A549 (cell line): ENCODE measurements around the gene CAPN14.

ENCODE experiments used
- CHD2 ChIP-seq: fragments of 150-350 bp; IDR thresholded peaks from 2 replicates; pipeline ENCODE4 v1.6.1; 2014; ENCODE audit warnings: low read length; ENCODE audit not compliant: partially characterized antibody
- EHMT2 ChIP-seq: fragments of 200-600 bp; sonication (generic); IDR thresholded peaks from 2 replicates; pipeline ENCODE4 v1.6.1; 2016; ENCODE audit warnings: antibody characterized with exemption, low read depth, mild to moderate bottlenecking, moderate library complexity
- EP300 ChIP-seq, 2 experiments: fragments of >200 bp; sonication (Bioruptor Twin); formaldehyde crosslinking; IDR thresholded peaks; 2 replicates in 1 of 2; 3 replicates in 1 of 2; pipeline ENCODE4 v1.6.1; 2016 to 2017
- MAFK ChIP-seq: fragments of 450-650 bp; IDR thresholded peaks from 2 replicates; pipeline ENCODE4 v1.6.1; 2014; ENCODE audit not compliant: partially characterized antibody
- POLR2A ChIP-seq: IDR thresholded peaks from 2 replicates; pipeline ENCODE4 v1.6.1; 2012; ENCODE audit warnings: mild to moderate bottlenecking, low read length
- ZFP36 ChIP-seq: fragments of 450-650 bp; IDR thresholded peaks from 2 replicates; pipeline ENCODE4 v1.6.1; 2014; ENCODE audit warnings: borderline replicate concordance; ENCODE audit not compliant: partially characterized antibody
- TF ChIP-seq, protein P1 (sequence below): fragments of >200 bp; sonication (Bioruptor Twin); formaldehyde crosslinking; IDR thresholded peaks from 3 replicates; pipeline ENCODE4 v1.5.1; 2016

DNA sequence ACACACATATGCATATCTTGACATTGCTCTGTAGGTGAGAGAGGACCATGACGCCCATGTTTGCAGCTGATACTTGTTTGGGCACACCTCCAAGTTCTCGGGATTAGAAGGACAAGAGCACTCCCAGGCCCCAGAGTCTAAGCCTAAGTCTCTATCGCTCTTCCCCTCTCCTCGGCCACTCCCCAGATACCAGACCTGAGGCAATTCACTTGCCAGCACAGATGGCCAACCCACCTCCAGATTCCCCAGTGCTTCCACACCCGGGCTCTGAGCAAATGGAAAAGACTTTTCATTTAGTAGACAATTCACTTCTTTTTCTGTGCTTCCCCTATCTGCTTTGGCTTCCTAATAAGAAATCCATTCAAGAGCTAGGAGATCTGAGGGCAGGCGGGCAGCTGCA is 49.5 kb upstream of the CAPN14 start:
- TF ChIP-seq, protein P1, sequence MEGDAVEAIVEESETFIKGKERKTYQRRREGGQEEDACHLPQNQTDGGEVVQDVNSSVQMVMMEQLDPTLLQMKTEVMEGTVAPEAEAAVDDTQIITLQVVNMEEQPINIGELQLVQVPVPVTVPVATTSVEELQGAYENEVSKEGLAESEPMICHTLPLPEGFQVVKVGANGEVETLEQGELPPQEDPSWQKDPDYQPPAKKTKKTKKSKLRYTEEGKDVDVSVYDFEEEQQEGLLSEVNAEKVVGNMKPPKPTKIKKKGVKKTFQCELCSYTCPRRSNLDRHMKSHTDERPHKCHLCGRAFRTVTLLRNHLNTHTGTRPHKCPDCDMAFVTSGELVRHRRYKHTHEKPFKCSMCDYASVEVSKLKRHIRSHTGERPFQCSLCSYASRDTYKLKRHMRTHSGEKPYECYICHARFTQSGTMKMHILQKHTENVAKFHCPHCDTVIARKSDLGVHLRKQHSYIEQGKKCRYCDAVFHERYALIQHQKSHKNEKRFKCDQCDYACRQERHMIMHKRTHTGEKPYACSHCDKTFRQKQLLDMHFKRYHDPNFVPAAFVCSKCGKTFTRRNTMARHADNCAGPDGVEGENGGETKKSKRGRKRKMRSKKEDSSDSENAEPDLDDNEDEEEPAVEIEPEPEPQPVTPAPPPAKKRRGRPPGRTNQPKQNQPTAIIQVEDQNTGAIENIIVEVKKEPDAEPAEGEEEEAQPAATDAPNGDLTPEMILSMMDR: no peak
- TF ChIP-seq POLR2A (no peak), MAFK (no peak), EHMT2 (no peak), EP300 (IDR thresholded peaks at IDR 0.05) (no peak), ZFP36 (no peak), CHD2 (no peak)
